Esophagus muscularis mucosa (tissue), 4 donors: ENCODE results near the gene PACRG.

Experiments used
- EP300 ChIP-seq: sonication (generic); formaldehyde crosslinking; IDR thresholded peaks from one replicate; pipeline ENCODE4 v1.6.1; 2017; ENCODE audit warnings: antibody characterized with exemption
- POLR2A ChIP-seq: fragments of 450-650 bp; IDR thresholded peaks from one replicate; pipeline ENCODE4 v1.6.1; 2017; ENCODE audit warnings: antibody characterized with exemption, moderate library complexity, mild to moderate bottlenecking, low read depth
- POLR2AphosphoS5 ChIP-seq, 2 donors: sonication (generic); formaldehyde crosslinking; IDR thresholded peaks; one replicate each; pipeline ENCODE4 v1.6.1; 2017; ENCODE audit warnings: antibody characterized with exemption in 2 of 2
- TF ChIP-seq, protein P1 (sequence below), 3 experiments: fragments of 200-600 bp in 2 of 3; fragments of 450-650 bp in 1 of 3; sonication (generic) in 2 of 3; IDR thresholded peaks; one replicate each; pipeline ENCODE4 v1.5.1; 2017 to 2019; ENCODE audit warnings: antibody characterized with exemption in 3 of 3, mild to moderate bottlenecking in 2 of 3, moderate library complexity in 1 of 3

DNA sequence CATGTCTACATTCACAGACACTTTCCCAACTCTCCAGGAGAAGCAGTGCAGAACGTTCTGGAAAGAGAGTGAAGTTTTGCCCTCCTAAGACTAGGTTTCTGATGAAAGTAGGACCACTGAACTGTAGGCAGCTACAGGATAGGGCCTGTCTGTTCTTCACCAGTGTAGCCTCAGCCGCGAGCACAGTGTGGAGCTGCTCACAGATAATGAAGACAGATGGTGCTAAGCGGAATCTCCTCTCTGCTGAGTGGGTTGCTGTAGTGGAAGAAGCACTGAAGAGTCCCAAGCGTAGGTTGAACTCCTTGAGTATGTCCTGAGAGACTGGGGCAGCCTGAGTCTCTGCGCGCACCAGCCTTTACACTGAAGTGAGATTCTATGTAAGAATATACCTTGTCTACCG is 170.2 kb downstream of the PACRG start:
- TF ChIP-seq, protein P1, sequence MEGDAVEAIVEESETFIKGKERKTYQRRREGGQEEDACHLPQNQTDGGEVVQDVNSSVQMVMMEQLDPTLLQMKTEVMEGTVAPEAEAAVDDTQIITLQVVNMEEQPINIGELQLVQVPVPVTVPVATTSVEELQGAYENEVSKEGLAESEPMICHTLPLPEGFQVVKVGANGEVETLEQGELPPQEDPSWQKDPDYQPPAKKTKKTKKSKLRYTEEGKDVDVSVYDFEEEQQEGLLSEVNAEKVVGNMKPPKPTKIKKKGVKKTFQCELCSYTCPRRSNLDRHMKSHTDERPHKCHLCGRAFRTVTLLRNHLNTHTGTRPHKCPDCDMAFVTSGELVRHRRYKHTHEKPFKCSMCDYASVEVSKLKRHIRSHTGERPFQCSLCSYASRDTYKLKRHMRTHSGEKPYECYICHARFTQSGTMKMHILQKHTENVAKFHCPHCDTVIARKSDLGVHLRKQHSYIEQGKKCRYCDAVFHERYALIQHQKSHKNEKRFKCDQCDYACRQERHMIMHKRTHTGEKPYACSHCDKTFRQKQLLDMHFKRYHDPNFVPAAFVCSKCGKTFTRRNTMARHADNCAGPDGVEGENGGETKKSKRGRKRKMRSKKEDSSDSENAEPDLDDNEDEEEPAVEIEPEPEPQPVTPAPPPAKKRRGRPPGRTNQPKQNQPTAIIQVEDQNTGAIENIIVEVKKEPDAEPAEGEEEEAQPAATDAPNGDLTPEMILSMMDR (IDR thresholded peaks at IDR 0.05) = no peak
- TF ChIP-seq POLR2A (no peak), POLR2AphosphoS5 (IDR thresholded peaks at IDR 0.05) (no peak), EP300 (no peak)
